ENCODE data around the gene ATP5MG.
"Not testable (repeated sequence)": the region's sequence is repeated elsewhere in the genome, so short reads cannot be mapped to it uniquely, and the experiment has no call there.

ATP5MG gene, protein sequence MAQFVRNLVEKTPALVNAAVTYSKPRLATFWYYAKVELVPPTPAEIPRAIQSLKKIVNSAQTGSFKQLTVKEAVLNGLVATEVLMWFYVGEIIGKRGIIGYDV

DNA sequence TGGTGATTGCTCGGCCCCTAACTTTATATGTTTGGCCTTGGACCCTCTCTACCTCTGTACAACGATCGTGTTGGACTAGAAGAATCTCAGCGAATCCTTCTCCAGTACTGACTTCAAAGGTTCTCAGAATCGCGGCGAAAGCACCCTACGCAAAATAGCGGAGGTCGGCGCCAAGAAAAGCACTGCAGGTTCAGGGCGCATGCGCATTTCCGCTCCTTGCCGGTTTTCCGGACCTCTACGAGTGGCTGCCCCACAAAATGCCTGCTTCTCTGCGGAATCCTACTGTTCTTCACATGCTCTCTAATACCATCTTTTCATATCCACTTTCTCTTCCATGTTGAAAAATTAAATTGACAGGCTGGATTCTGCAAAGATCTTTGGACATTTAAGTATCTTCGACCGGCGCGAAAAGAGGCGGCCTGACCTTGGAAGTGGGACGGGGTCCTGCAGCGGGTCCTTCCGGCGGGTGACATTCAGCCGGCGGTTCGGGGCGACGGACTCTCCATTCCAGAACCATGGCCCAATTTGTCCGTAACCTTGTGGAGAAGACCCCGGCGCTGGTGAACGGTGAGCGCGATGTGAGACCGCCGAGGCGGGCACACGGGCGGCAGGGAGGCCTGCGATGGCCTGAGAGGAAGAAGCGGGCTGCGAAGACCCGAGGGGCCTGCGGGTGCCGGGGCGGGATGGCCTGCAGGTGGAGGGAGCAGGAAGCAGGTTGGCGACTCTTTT lies at the start of gene ATP5MG:
Gene ATP5MG (plus strand): TSS at position 456 of the 729 bp plus-strand sequence. CDS start 60 bp downstream, at position 516.
- DNase-seq: peak; percentile 89 to 96

DNA sequence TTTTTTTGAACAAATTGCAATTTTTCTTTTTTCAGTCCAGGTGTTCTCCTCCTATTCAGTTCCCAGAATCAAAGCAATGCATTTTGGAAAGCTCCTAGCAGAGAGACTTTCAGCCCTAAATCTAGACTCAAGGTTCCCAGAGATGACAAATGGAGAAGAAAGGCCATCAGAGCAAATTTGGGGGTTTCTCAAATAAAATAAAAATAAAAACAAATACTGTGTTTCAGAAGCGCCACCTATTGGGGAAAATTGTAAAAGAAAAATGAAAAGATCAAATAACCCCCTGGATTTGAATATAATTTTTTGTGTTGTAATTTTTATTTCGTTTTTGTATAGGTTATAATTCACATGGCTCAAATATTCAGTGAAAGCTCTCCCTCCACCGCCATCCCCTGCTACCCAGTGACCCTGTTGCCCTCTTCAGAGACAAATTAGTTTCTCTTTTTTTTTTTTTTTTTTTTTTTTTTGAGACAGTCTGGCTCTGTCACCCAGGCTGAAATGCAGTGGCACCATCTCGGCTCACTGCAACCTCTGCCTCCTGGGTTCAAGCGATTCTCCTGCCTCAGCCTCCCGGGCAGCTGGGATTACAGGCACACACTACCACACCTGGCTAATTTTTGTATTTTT lies 48.2 kb upstream of the ATP5MG start:
- peak; percentile 30 to 47 for DNase-seq

DNA sequence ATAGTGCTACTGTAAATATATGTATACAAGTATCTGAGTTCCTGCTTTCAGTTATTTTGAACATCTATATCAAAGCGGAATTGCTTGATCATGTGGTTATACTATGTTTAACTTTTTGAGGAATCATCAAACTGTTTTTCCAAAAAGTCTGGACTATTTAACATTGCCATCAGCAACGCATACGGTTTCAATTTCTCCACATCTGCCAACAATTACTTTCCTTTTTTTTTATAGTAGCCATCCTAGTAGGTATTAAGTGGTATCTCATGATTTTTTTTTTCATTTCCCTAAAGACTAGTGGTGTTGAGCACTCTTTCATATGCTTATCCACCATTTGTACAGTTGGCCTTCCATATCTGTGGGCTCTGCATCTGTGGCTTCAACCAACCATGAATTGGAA lies 43.3 kb upstream of the ATP5MG start:
- no peak for DNase-seq

DNA sequence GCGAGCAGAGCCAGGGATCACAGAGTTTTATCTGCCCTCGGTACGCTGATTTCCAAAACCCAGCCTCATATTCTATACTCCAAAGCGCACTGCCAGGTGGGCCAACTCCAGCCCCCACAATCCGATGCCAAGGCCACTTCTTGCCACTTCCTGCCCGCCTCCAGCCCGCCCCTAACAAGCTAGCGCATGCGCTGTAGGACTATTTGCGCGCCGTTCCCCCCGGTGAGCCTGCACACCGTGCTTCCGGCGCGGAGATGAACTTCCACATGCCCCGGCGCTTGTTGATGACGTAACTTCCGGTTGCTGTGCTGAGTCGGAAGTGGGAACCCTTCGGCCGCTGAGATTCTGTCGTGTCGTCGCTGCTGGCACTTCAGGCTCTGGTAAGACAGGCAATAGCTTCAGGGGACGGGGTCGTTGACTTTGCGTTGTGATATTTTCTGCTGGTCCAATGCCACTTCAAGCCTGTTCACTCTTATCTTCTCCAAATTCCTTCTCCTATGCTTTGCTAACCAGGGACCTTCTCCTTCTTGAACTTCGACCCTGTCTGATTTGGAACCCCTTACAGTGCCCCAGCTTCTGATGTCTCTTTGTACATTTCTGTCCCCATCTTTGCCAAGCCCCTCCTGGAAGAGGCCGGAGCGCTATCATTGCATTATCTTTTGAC lies 42.0 kb upstream of the ATP5MG start, which contains the start of gene UBE4A:
Gene UBE4A (plus strand): TSS at position 306 of the 664 bp plus-strand sequence. CDS start 5,481 bp downstream, outside the sequence.
- DNase-seq: peak; percentile 87 to 89

DNA sequence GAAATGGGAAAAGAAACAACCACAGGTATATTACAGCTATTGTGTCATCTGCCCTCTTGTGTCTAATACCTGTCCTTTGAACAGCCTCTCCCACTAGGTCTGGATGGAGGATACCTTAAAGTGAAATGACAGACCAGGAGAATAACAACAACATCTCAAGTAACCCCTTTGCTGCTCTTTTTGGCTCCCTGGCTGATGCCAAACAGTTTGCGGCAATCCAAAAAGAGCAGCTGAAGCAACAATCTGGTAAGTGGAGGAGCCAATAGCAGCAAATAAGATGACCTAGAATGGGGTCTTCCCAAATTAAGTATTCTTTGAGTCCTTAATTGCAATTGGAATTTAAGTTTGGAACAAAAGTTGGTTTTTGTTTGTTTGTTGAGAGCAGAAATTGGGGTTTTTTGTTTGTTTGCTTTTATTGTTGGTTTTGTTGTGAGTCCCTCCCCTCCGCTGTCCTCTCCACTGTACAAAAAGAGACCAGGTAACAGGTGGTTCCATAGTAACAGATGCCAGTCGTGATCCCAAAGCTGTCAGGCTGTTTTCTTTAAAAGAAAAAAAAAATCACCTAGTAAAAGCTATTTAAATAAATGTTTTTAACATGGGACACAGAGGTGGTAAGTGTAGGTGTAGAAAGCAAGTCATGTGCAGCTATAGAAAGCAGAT lies 36.3 kb upstream of the ATP5MG start:
- DNase-seq: no peak

DNA sequence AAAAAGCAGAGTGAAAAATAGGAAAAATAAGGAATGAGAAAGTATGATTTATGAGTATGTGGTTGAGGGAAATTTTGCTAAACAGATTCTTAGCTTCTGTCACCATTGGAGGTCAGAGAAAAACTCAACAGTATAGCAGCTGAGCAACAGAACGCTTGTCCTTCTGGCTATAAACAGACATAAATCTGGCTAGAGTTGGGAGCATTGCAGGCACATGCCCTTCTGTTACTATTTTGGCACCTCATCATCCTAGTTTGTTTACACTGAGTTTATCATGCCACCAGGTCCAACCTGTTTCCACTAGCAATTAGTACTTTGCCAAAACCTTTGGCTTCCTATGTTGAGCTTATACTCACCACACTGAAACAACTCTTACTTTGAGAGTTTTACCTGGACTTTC lies 35.1 kb upstream of the ATP5MG start:
- DNase-seq: no peak

DNA sequence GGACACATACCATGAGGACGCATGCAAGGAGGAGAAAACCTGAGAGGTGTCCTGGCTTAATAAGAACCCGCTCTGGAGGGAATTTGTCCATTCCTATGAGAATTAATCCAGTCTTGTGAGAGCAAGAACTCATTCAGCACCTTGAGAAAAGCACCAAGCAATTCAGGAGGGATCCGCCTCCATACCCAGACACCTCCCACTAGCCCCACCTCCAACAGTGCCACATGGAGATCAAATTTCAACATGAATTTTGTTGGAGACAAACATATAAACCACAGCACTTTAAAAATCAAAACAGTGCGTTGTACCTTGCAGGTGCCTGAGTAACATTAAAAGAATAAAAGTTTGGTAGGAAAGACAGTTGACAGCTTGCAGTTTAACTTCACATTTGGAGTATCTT lies 30.6 kb upstream of the ATP5MG start:
- no peak for DNase-seq

DNA sequence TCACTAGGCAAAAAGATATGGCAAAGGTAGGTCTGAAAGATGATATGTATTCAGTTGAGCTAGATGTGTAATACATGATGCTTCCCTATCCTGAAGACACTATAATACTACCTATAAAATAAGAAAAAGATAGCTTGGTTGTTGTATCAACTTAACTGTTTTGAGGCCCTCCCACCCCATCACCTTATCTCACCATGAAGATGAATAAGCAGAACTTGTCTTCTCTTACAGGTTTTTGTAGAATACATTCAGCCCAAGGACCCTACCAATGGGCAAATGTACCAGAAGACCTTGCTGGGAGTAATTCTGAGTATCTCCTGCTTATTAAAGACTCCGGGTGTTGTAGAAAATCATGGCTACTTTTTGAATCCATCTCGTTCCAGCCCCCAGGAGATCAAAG lies 28.1 kb upstream of the ATP5MG start:
- no peak for DNase-seq

DNA sequence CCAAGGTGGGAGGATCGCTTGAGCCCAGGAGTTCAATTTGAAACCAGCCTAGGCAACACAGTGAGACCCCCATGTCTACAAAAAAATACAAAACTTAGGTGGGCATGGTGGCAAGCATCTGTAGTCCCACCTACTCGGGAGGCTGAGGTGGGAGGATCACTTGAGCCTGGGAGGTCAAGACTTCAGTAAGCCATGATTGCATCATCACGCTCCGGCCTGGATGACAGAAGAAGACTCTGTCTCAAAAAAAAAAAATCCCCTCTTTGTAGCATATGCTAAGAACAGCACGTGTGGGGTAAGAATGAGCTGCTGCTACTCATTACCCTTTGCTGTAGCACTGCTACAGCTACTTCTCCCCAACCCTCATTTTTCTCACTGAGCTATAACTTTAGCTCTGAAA lies 27.5 kb upstream of the ATP5MG start:
- DNase-seq: no peak

DNA sequence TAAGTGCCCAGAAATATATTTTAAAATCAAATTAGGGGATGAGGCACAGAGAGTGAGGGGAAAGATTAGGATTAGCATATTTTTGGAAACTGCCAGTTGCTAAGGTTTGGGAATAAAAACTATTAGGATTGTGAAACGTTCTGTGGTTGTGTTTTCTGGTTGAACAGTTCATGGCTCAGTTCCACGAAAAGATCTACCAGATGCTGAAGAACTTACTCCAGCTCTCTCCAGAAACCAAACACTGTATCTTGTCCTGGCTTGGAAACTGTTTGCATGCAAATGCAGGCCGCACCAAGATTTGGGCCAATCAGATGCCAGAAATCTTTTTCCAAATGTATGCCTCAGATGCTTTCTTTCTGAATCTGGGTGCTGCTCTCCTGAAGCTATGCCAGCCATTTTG lies 26.7 kb upstream of the ATP5MG start:
- no peak for DNase-seq

DNA sequence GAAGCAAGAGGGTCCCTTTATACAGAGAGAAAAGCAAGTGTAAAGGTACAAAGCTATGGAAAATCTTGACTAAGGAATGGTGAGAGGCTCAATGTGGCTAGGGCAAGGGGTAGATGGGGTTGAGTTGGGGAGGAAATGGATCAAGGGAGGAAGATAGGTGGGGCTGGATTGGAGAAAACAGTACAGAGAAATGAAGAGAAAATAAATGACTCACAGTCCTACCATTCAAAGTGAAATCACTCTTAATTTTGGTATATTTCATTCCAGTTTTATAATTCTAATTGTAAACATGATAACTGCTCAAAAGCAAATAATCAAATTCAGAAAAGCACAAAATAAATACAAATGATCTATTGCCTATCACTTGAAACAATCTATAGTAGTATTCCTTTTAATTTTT lies 25.4 kb upstream of the ATP5MG start:
- DNase-seq: no peak

DNA sequence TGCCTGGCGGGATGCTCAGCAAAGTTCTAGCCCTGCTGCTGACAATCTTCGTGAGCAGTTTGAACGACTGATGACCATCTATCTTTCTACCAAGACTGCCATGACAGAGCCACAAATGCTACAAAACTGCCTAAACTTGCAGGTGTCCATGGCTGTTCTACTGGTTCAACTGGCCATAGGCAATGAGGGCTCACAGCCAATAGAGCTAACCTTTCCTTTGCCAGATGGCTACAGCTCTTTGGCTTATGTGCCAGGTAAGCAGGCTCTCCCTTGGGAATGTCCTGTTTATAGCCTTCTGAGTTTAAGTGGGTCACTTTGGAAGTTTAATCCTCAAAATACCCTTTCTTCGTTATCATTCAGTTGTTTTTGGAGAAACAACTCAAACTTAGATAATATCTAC lies 21.9 kb upstream of the ATP5MG start:
- no peak for DNase-seq

DNA sequence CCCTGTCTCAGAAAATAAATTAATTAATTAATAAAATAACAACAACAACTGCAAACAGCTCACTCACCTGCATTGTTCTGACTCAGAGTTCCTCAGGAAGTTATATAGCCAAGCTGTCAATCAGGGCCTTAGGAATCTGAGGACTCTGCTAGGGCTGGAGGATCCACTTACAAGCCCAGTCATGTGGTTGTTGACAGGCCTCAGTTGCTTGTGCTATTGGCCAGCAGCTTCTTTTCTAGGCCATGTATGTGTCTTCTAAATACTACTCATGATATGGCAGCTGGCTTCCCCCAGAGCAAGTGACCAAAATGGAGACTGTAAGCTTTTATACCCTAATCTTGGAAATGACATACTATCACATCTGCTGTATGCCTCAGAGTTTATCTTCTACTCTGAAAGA lies 20.8 kb upstream of the ATP5MG start:
- DNase-seq: no peak

DNA sequence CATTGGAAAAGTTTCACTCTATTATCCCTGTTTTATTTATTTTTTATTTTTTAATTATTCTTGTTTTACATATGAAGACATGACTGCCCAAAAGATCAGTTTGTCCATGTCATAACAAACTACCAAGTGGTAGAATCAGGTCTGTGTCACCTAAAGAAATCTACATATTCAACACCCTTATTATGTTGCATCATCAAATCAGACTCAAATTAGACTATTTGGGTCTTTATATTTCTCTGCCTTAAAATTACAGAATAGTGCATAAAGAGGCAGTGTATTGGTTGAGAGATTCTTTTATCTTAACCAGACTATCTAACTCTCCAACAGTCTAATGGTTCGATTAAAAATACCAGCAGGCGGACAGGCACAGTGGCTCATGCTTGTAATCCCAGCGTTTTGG lies 18.5 kb upstream of the ATP5MG start:
- DNase-seq: no peak

DNA sequence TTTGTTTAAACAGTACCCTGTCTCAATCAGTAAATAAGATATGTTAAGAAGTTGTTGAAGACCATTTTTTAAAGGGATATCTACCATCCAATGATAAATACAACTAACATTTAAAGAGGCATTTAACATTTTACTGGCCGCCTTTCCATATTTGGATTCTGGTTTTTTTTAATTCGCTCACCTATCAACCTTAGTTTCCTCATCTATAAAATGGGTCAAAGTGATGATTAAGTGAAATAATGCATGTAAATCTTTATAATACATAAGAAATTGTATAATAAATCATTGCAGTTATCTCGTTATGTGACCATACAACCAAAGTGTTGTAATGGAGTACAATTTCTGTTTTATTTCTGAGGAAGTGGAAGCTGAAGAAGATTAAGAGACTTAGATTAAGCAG lies 17.7 kb upstream of the ATP5MG start:
- DNase-seq: no peak

DNA sequence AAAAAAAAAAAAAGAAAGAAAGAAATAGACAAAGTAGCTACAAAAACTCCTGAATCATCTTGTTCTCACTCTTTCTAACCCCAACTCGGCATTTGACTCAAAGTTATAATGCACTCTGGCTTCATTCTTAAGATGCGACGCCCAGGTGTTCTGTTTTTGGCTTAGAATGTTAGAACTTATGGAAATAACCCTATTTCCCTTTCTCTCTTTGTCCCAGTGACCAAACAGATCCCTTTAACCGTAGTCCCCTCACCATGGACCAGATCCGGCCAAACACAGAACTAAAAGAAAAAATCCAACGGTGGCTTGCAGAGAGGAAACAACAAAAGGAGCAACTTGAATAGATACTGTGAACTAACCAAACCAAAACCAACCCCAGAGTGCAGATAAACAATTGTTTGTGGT lies 5.3 kb upstream of the ATP5MG start:
- no peak for DNase-seq

DNA sequence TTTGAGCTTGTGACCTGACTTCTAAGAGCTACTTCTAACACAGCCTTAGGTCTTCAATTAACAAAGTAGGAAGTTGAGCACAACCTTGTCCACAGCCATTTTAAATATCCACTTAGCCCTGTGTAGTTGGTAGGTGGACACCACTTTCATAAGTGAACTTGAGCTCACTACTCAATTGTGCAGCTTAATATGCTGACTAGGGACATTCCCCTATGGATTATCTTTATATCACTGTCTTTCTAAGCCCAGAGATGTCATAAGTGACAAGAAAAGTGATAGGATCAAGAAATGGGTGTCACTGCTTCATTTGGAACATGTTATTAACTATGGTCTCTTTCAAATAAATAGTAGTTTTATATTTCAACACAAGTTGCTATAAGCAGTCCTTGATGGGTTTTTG lies 4.0 kb upstream of the ATP5MG start:
- no peak for DNase-seq

DNA sequence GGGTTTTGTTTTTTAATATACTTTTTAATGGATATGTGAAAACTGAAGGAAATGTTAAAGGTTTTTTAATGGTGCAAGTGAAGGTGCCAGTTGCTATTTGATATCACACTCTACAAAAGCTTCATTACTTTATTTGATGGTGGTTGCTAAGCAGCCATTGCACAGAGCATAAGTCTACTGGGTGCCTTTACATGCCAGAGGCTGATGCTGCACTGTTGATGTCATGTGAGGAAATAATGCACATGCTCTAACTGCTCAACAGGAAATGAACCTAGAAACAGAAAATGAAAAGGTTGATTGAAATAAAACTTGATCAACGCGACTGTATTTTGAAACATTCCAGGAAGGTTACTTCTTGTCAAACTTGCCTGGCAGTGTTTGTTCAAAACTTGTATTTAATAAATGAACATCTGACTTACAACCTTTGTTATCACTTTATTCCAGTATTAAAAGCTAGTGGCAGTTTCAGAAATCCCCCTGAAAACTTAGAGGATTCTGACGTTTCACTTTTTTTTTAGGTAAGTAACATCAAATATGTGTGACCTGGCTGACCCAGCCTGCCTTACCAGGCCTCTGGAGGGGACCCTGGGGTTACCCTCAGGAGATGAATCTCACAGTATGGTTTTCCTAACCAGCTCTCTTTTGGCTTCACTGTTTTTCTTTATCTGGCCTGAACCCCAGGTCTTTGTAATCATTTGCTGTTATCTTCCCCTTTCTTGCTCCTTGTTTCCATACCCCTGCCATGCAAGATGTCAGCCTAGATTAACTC lies 2.4 kb upstream of the ATP5MG start:
- DNase-seq: no peak

DNA sequence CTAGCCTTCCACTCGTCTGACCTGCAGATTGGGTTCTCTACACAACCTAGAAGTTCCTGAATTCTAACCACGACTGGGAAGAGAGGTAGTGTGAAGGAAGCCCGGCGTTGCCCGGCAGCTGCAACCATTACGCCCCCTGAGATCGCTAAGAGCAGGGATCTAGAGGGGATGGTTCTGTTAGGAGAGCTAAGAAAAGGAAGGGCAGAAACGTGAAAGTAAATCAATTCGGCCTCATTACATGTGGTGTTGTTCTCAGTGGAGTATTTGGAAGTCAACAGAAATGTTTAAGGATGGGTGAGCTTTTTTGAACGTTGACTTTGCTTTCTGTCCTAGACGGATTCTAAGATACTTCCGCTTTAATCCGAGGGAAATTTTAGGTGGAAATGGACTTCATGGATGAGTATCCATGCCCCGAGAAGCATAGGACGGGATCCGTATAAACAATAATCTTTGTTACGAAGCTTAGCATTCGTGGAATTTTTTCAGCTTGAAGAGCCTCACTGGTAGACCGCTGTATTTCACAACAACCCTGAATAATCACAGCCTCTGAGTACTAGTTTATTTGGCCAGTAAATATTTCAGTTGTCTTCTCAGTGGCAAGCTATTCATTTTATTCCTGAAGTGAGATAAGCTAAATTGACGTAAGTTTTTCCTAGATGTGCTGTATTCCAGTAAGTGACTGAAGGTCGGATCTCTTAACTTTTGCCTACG lies 629 bp downstream of the ATP5MG start:
- peak in 1 of 2 experiments; percentile 71 for DNase-seq

DNA sequence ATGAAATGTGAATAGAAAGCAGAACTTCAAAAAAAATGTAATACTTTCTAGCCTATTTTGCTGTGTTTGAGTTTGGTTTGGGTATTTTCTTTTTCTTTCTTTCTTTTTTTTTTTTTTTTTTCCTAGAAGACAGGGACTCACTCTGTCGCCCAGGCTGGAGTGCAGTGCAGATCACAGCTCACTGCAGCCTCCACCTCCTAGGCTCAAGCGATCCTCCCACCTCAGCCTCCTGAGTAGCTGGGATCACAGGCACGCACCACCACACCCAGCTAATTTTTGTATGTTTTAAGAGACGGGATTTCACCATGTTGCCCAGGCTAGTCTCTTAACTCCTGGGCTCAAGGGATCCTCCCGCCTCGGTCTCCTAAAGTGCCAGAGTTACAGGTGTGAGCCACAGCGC lies 1.2 kb downstream of the ATP5MG start:
- not testable (repeated sequence) for DNase-seq

DNA sequence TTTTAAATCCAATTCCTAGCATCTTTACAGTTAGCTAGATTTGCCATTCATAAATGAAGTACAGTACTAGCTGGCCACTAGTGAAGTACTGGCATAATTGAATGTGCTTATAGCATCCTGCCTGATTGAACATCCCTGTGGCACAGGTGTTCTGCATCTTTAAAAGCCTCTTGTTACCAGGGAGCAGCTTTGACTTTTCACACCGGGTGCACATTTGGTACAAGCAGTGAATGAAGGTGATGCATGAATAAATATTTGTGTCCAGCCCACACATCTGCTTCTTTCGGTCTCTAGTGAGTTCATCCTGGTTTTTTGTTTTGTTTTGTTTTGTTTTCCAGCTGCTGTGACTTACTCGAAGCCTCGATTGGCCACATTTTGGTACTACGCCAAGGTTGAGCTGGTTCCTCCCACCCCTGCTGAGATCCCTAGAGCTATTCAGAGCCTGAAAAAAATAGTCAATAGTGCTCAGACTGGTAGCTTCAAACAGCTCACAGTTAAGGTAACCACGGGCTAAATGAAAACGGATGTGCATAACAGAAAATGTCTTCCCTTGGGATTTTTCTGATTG lies 5.3 kb downstream of the ATP5MG start:
- no peak for DNase-seq

Data from Kasumi-1 (cell line).